GM10847 (cell line): Measurements from ENCODE around the gene GAK.

Source experiments
- POLR2A ChIP-seq: IDR thresholded peaks from 2 replicates; pipeline ENCODE4 v1.6.1; 2011; ENCODE audit not compliant: insufficient read length; ENCODE audit errors: extremely low read depth

Gene GAK

GRCh38 chr4:931960-932712 is at the start of gene GAK, which contains the start of gene TMEM175:
TSS of gene GAK (minus strand) at chr4:932316. CDS start at chr4:932187, 129 bp downstream.
TSS of gene TMEM175 (plus strand) at chr4:932460. CDS start at chr4:947740, 15,280 bp downstream.
- TF ChIP-seq POLR2A: peak; percentile 89

GRCh38 chr4:978957-979701 is 47.0 kb upstream of the GAK start:
- TF ChIP-seq POLR2A: no peak

- no peak for TF ChIP-seq POLR2A
Observed at GRCh38 chr4:974668-975067, 42.6 kb upstream of the GAK start.

- peak; percentile 39 for TF ChIP-seq POLR2A
Observed at GRCh38 chr4:973431-974397, 41.6 kb upstream of the GAK start, which contains the start of gene DGKQ. TSS of gene DGKQ (minus strand) at chr4:973569. CDS start at chr4:973482, 87 bp downstream.

- TF ChIP-seq POLR2A: no peak
Observed at GRCh38 chr4:972651-973424, 40.7 kb upstream of the GAK start.

GRCh38 chr4:971666-972500 is 39.8 kb upstream of the GAK start:
- no peak for TF ChIP-seq POLR2A

GRCh38 chr4:970854-971520 is 38.9 kb upstream of the GAK start:
- TF ChIP-seq POLR2A: no peak

GRCh38 chr4:970046-970745 is 38.1 kb upstream of the GAK start:
- TF ChIP-seq POLR2A: no peak

DNA sequence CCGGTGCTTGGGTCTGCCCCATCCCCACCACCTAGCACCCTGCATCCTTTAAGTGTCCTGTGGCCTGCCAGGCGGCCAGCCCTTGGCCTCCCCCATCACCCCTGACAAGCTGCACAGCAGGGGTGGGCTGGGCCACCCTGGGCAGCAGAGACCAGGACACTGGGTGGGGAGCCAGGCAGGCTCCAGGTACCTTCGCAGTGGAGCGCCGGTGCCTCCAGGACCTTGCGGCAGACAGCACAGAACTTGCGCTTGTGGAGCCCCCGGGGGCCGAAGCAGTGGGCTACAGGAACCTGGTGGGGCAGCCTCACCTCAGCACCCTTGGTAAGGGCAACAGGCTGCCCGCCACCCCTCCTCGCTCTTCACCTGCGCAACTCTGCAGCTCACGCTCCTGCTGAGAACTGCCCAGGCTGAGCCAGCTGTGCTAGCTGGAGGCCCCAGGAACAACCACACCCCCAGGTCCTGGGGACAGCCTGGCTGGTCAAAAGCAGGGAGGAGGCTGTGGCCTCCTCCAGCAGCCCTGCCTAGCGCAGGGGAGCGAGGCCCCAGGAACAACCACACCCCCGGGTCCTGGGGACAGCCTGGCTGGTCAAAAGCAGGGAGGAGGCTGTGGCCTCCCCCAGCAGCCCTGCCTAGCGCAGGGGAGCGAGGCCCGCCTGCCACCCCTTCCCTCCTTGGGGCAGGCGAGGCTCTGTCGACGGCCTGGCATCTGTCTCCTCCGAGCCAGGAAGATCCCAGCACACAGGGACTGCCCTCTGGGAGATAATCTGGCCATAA is 36.7 kb upstream of the GAK start:
- no peak for TF ChIP-seq POLR2A

DNA sequence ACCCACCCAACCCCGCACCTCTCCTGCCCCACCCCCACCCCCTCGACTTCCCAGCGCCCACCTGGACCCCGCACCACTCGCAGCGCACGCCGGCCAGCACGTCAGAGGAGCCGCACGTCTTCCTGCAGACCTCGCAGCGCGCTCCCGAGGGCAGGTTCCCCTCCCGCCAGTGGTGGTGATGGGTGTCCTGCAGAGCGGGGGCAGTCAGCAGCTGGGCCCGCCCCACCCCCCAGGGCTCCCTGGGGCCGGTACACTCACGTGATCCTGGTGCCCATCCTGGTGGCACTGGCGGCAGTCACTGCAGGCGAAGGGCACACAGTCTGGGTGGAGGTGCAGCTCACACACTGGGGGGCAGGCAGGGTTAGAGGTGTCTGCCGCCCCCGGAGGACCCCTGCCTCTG is 36.1 kb upstream of the GAK start:
- TF ChIP-seq POLR2A: no peak
